GM23338 (cell line): ENCODE results near the gene CRELD1.

ENCODE experiments used
- CTCF ChIP-seq, 2 experiments: fragments of 200-600 bp in 1 of 2; sonication (generic) in 1 of 2; conservative IDR thresholded peaks; 2 replicates each; pipeline versions ENCODE4 v1.5.1 to v1.6.1; 2016 to 2017; ENCODE audit warnings: antibody characterized with exemption in 2 of 2, low read depth in 2 of 2, mild to moderate bottlenecking in 2 of 2, moderate library complexity in 1 of 2
- EZH2phosphoT487 ChIP-seq: fragments of 200-600 bp; sonication (generic); IDR thresholded peaks from one replicate; pipeline ENCODE4 v1.8.1; 2018; ENCODE audit warnings: antibody characterized with exemption; ENCODE audit not compliant: unreplicated experiment
- POLR2AphosphoS5 ChIP-seq: IDR thresholded peaks from 2 replicates; pipeline ENCODE4 v1.6.1; 2016; ENCODE audit warnings: antibody characterized with exemption, low read depth
- ZNF462 ChIP-seq: fragments of 250-450 bp; sonication (Bioruptor Pico); IDR thresholded peaks from 2 replicates; pipeline ENCODE4 v1.5.0; 2020; ENCODE audit warnings: mild to moderate bottlenecking, moderate library complexity

- TF ChIP-seq EZH2phosphoT487 (no peak), CTCF (conservative IDR thresholded peaks at IDR 0.05; ENCODE audit: low read depth in 2 of 2) (no peak), POLR2AphosphoS5 (no peak), ZNF462 (CRISPR knock-in tag) (no peak)
These were observed 46.6 kb downstream of the CRELD1 start for GRCh38 chr3:9980251-9980650.
